HFFc6 (cell line): ENCODE measurements around the gene ZNF202. TPM values are rescaled to one million over a fixed set of nuclear protein-coding genes. Genes with fewer than 3 reads are reported as not detected.
"Not testable (repeated sequence)": the region's sequence is repeated elsewhere in the genome, so short reads cannot be mapped to it uniquely, and the experiment has no call there.

Experiments
- DNase-seq: peaks from one replicate; pipeline ENCODE4 v3.0.0-alpha.2; 2018
- H3K27ac Mint-ChIP-seq: 2 replicates; pipeline ENCODE4 v1.8.0; 2020; ENCODE audit warnings: mild to moderate bottlenecking, mixed read lengths
- H3K27me3 Mint-ChIP-seq: 2 replicates; pipeline ENCODE4 v1.8.0; 2021; ENCODE audit warnings: mild to moderate bottlenecking, moderate library complexity, mixed read lengths; ENCODE audit not compliant: insufficient read depth
- H3K36me3 Mint-ChIP-seq: 2 replicates; pipeline ENCODE4 v1.8.0; 2021; ENCODE audit warnings: low read depth, mixed read lengths
- H3K4me1 Mint-ChIP-seq: 2 replicates; pipeline ENCODE4 v1.8.0; 2020; ENCODE audit warnings: low read depth, mixed read lengths
- H3K4me3 Mint-ChIP-seq: 2 replicates; pipeline ENCODE4 v1.8.0; 2020; ENCODE audit warnings: mild to moderate bottlenecking, moderate library complexity, mixed read lengths
- H3K9me3 Mint-ChIP-seq: 2 replicates; pipeline ENCODE4 v1.8.0; 2020; ENCODE audit warnings: mild to moderate bottlenecking, mixed read lengths
- CTCF ChIP-seq: fragments of 200-600 bp; sonication (generic); IDR thresholded peaks from 2 replicates; pipeline ENCODE4 v1.5.0; 2021; ENCODE audit warnings: antibody characterized with exemption, mild to moderate bottlenecking
- total RNA-seq, 6 experiments: library from RNA; stranded (reverse); fragmentation: NEBNext Ultra II Directional; extraction: Animal tissue kit (Norgen Biotek cat#: 25700); gene quantifications; 2 replicates in 1 of 6; 3 replicates in 5 of 6; pipeline ENCODE4 v1.2.3, GENCODE V29; 2021

The ZNF202 gene
- total RNA-seq, 6 experiments from 2014 or later, result 5.4 to 8.3 (median 6.8) TPM

GRCh38 chr11:123753110-123753509 is 11.7 kb upstream of the ZNF202 start:
- TF ChIP-seq CTCF, result no peak
- Mint-ChIP-seq H3K4me3 (no peak overlapping the region), H3K36me3 (no peaks in the 10 kb centered on the region), H3K9me3 (no peaks in the 10 kb centered on the region), H3K27me3 (peaks cover 2% of the 10 kb centered on the region; the same call in 1 of the 2 replicates), H3K4me1 (no peaks in the 10 kb centered on the region), H3K27ac (no peak overlapping the region)
- DNase-seq, result no peak

- Mint-ChIP-seq H3K36me3 (no peaks in the 10 kb centered on the region), H3K9me3 (no peaks in the 10 kb centered on the region), H3K27ac (no peak overlapping the region), H3K4me1 (no peaks in the 10 kb centered on the region), H3K4me3 (no peak overlapping the region), H3K27me3 (peaks cover 2% of the 10 kb centered on the region; the same call in 1 of the 2 replicates)
- no peak for TF ChIP-seq CTCF
- no peak for DNase-seq
Measured at GRCh38 chr11:123751781-123752180, 10.3 kb upstream of the ZNF202 start.

- H3K4me1 Mint-ChIP-seq, H3K4me3 Mint-ChIP-seq, H3K27ac Mint-ChIP-seq, H3K9me3 Mint-ChIP-seq, DNase-seq, H3K27me3 Mint-ChIP-seq, H3K36me3 Mint-ChIP-seq: not testable (repeated sequence)
Measured at GRCh38 chr11:123748349-123748748, 6.9 kb upstream of the ZNF202 start.

- Mint-ChIP-seq H3K4me1 (peaks cover 7% of the 10 kb centered on the region), H3K27ac (no peak overlapping the region), H3K36me3 (no peaks in the 10 kb centered on the region), H3K27me3 (peaks cover 10% of the 10 kb centered on the region), H3K4me3 (no peak overlapping the region), H3K9me3 (no peaks in the 10 kb centered on the region)
- TF ChIP-seq CTCF, result no peak
- DNase-seq, result no peak
Measured at GRCh38 chr11:123745764-123746451, 4.4 kb upstream of the ZNF202 start.

GRCh38 chr11:123742724-123743120 is 1.3 kb upstream of the ZNF202 start:
- H3K4me3 Mint-ChIP-seq, result peak overlapping the region; percentile 93; the same call in 1 of the 2 replicates
- peaks cover 15% of the 10 kb centered on the region for H3K4me1 Mint-ChIP-seq
- H3K27ac Mint-ChIP-seq, result no peak overlapping the region
- H3K27me3 Mint-ChIP-seq, result peaks cover 8% of the 10 kb centered on the region
- TF ChIP-seq CTCF, result no peak
- DNase-seq, result no peak
- H3K36me3 Mint-ChIP-seq, result peaks cover 21% of the 10 kb centered on the region
- H3K9me3 Mint-ChIP-seq, result no peaks in the 10 kb centered on the region

GRCh38 chr11:123742031-123742723 is 717 bp upstream of the ZNF202 start:
- H3K36me3 Mint-ChIP-seq, result peaks cover 27% of the 10 kb centered on the region
- H3K9me3 Mint-ChIP-seq, result no peaks in the 10 kb centered on the region
- no peak for DNase-seq
- H3K4me1 Mint-ChIP-seq, result peaks cover 15% of the 10 kb centered on the region
- peak overlapping the region; percentile 70 for H3K27ac Mint-ChIP-seq
- H3K27me3 Mint-ChIP-seq, result peaks cover 8% of the 10 kb centered on the region
- peak overlapping the region; percentile 93 for H3K4me3 Mint-ChIP-seq
- no peak for TF ChIP-seq CTCF
